ENCODE data around the gene STK35. TPM values are rescaled to one million over a fixed set of nuclear protein-coding genes. Genes with fewer than 3 reads are reported as not detected.
A peak's percentile ranks its signal among the peaks of the same experiment; 100 is the strongest.

Gene STK35
- polyA plus RNA-seq, 3 donors: 1.2 to 9.3 (median 2.0) TPM

DNA sequence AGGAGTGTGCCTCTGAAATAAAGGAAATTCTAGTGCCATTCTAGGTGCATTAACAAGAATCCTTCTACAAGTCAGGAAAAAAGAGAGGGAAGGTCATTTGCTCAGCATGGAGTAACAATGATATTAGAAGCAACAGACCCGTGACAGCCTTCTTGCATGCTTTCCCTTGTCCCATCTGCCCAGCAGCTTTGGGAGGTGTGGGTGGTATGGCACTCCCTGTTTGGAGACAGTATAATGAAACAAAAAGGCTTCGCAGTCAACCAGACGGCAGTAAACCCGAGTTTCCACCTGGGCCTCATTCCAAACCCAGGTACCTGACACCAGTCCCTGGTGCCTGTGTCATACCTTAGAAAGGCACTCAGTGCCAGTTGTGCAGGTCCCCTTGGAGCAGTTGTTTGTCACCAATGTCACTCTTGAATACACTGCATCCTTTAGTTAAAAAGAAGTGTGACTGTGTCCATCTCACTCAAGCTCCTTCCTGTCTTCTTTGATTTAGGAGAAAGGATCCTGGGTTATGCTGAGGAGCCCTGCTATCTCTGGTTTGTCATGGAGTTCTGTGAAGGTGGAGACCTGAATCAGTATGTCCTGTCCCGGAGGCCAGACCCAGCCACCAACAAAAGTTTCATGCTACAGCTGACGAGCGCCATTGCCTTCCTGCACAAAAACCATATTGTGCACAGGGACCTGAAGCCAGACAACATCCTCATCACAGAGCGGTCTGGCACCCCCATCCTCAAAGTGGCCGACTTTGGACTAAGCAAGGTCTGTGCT lies 14.7 kb downstream of the STK35 start:
- H3K4me2 ChIP-seq (replicated peaks; ENCODE audit: extremely low read depth, low read length, poor library complexity, severe bottlenecking): no peak overlapping the region
- intact Hi-C loops (cut with micrococcal nuclease): no loop called here
- 96% methylated on average over 9 of the region's 9 CpGs for WGBS (ENCODE audit: insufficient coverage)
- Mint-ChIP-seq H3K36me3 (peaks cover 54 to 71% of the 10 kb centered on the region in 2 donors), H3K27me3 (ENCODE audit: low read depth in 3 of 3) (peaks cover 0 to 4% (median 2%) of the 10 kb centered on the region in 3 donors), H3K27ac (peak overlapping the region in 4 of 7 donors; percentile 33 to 60 (median 48)), H3K4me3 (no peak overlapping the region), H3K9me3 (no peaks in the 10 kb centered on the region), H3K4me1 (peaks cover 26% of the 10 kb centered on the region)
- H3K27me3 ChIP-seq (ENCODE audit: control insufficient read depth in 2 of 2, insufficient read depth in 2 of 2, low read length in 2 of 2): no peaks in the 10 kb centered on the region
- H3K36me3 ChIP-seq (replicated peaks in 1 of 2; ENCODE audit: control insufficient read depth in 1 of 2, insufficient read depth in 2 of 2, low read length in 2 of 2): peaks cover 25 to 86% of the 10 kb centered on the region in 2 donors
- peaks cover 0 to 5% of the 10 kb centered on the region in 2 donors for H3K4me1 ChIP-seq (ENCODE audit: control insufficient read depth in 1 of 2, insufficient read depth in 2 of 2, low read length in 2 of 2)
- TF ChIP-seq, protein P1, sequence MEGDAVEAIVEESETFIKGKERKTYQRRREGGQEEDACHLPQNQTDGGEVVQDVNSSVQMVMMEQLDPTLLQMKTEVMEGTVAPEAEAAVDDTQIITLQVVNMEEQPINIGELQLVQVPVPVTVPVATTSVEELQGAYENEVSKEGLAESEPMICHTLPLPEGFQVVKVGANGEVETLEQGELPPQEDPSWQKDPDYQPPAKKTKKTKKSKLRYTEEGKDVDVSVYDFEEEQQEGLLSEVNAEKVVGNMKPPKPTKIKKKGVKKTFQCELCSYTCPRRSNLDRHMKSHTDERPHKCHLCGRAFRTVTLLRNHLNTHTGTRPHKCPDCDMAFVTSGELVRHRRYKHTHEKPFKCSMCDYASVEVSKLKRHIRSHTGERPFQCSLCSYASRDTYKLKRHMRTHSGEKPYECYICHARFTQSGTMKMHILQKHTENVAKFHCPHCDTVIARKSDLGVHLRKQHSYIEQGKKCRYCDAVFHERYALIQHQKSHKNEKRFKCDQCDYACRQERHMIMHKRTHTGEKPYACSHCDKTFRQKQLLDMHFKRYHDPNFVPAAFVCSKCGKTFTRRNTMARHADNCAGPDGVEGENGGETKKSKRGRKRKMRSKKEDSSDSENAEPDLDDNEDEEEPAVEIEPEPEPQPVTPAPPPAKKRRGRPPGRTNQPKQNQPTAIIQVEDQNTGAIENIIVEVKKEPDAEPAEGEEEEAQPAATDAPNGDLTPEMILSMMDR (IDR thresholded peaks at IDR 0.05): no peak
- H3K79me2 ChIP-seq (ENCODE audit: insufficient read depth, low read length): peaks cover 98% of the 10 kb centered on the region
- H4K20me1 ChIP-seq (ENCODE audit: insufficient read depth, low read length): peaks cover 98% of the 10 kb centered on the region
- H3K9ac ChIP-seq (ENCODE audit: insufficient read depth, low read length, poor library complexity, severe bottlenecking): no peak overlapping the region
- no peak for DNase-seq
- H3K27ac ChIP-seq (ENCODE audit: low read depth in 1 of 2, low read length in 2 of 2): no peak overlapping the region
- H2AFZ ChIP-seq (ENCODE audit: insufficient read depth, low read depth, low read length, poor library complexity, severe bottlenecking): no peak overlapping the region
- H3K4me3 ChIP-seq (replicated peaks in 1 of 3; ENCODE audit: low read depth in 2 of 3, low read length in 3 of 3): no peak overlapping the region
- no peaks in the 10 kb centered on the region for H3K9me3 ChIP-seq (replicated peaks in 1 of 2; ENCODE audit: control insufficient read depth in 1 of 2, insufficient read depth in 1 of 2, low read length in 2 of 2)

DNA sequence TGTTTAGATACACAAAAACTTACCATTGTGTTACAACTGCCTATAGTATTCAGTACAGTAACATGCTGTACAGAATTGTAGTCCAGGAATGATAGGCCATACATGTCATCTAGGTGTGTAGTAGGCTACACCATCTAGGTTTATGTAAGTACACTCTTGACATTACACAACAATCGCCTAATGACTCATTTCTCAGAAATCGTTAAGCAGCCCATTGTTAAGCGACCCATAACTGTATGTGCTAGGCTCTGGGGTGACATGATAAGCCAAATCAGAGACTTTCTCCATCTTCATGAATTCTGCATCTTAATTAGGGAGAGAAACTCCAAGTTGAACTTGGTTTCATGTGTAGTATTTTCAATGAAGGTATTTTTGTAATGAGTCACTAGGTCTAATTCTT lies 17.2 kb downstream of the STK35 start:
- peaks cover 98% of the 10 kb centered on the region for H3K79me2 ChIP-seq (ENCODE audit: insufficient read depth, low read length)
- peak in 2 of 3 donors; percentile 29 to 49 for DNase-seq
- H3K36me3 ChIP-seq (replicated peaks in 1 of 2; ENCODE audit: control insufficient read depth in 1 of 2, insufficient read depth in 2 of 2, low read length in 2 of 2): peaks cover 24 to 82% of the 10 kb centered on the region in 2 donors
- no peak overlapping the region for H3K27ac ChIP-seq (ENCODE audit: low read depth in 1 of 2, low read length in 2 of 2)
- Mint-ChIP-seq H3K27ac (peak overlapping the region in 3 of 7 donors; percentile 47 to 82 (median 50)), H3K36me3 (peaks cover 48 to 66% of the 10 kb centered on the region in 2 donors), H3K27me3 (ENCODE audit: low read depth in 3 of 3) (peaks cover 0 to 2% (median 0%) of the 10 kb centered on the region in 3 donors), H3K4me1 (peaks cover 27% of the 10 kb centered on the region), H3K4me3 (no peak overlapping the region), H3K9me3 (no peaks in the 10 kb centered on the region)
- H3K9me3 ChIP-seq (replicated peaks in 1 of 2; ENCODE audit: control insufficient read depth in 1 of 2, insufficient read depth in 1 of 2, low read length in 2 of 2): no peaks in the 10 kb centered on the region
- intact Hi-C loops (cut with micrococcal nuclease): no loop called here
- WGBS (ENCODE audit: insufficient coverage): no CpG with 5 or more reads among the region's 3 CpGs
- H3K27me3 ChIP-seq (ENCODE audit: control insufficient read depth in 2 of 2, insufficient read depth in 2 of 2, low read length in 2 of 2): no peaks in the 10 kb centered on the region
- H3K9ac ChIP-seq (ENCODE audit: insufficient read depth, low read length, poor library complexity, severe bottlenecking): no peak overlapping the region
- no peak overlapping the region for H3K4me2 ChIP-seq (replicated peaks; ENCODE audit: extremely low read depth, low read length, poor library complexity, severe bottlenecking)
- TF ChIP-seq, protein P1 (IDR thresholded peaks at IDR 0.05): no peak
- H3K4me1 ChIP-seq (ENCODE audit: control insufficient read depth in 1 of 2, insufficient read depth in 2 of 2, low read length in 2 of 2): peaks cover 0 to 5% of the 10 kb centered on the region in 2 donors
- H4K20me1 ChIP-seq (ENCODE audit: insufficient read depth, low read length): peaks cover 98% of the 10 kb centered on the region
- H3K4me3 ChIP-seq (replicated peaks in 1 of 3; ENCODE audit: low read depth in 2 of 3, low read length in 3 of 3): no peak overlapping the region
- H2AFZ ChIP-seq (ENCODE audit: insufficient read depth, low read depth, low read length, poor library complexity, severe bottlenecking): no peak overlapping the region
